ENCODE data around the gene STRA6.

STRA6 gene

DNA sequence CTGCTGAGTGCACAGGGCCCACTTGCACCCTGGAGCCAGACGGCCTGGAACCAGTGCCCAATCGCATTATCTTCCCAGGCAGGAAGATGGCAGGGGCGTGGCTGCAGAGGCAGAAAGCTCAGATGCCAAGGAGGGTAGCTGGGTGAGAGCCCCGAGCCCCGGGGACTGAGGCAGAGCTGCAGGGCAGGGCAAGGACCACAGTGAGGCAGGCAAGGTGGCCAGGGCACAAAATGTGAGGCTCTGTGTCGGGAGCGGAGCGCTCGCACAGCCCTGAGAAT is 31.9 kb upstream of the STRA6 start:
- TF ChIP-seq, protein P1, sequence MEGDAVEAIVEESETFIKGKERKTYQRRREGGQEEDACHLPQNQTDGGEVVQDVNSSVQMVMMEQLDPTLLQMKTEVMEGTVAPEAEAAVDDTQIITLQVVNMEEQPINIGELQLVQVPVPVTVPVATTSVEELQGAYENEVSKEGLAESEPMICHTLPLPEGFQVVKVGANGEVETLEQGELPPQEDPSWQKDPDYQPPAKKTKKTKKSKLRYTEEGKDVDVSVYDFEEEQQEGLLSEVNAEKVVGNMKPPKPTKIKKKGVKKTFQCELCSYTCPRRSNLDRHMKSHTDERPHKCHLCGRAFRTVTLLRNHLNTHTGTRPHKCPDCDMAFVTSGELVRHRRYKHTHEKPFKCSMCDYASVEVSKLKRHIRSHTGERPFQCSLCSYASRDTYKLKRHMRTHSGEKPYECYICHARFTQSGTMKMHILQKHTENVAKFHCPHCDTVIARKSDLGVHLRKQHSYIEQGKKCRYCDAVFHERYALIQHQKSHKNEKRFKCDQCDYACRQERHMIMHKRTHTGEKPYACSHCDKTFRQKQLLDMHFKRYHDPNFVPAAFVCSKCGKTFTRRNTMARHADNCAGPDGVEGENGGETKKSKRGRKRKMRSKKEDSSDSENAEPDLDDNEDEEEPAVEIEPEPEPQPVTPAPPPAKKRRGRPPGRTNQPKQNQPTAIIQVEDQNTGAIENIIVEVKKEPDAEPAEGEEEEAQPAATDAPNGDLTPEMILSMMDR (IDR thresholded peaks at IDR 0.05; ENCODE audit: low read depth, low read length): no peak
- H3K4me3 ChIP-seq (replicated peaks in 1 of 2; ENCODE audit: low read depth in 2 of 2, low read length in 2 of 2): no peak overlapping the region
- DNase-seq (ENCODE audit: low read depth in 2 of 2): no peak

DNA sequence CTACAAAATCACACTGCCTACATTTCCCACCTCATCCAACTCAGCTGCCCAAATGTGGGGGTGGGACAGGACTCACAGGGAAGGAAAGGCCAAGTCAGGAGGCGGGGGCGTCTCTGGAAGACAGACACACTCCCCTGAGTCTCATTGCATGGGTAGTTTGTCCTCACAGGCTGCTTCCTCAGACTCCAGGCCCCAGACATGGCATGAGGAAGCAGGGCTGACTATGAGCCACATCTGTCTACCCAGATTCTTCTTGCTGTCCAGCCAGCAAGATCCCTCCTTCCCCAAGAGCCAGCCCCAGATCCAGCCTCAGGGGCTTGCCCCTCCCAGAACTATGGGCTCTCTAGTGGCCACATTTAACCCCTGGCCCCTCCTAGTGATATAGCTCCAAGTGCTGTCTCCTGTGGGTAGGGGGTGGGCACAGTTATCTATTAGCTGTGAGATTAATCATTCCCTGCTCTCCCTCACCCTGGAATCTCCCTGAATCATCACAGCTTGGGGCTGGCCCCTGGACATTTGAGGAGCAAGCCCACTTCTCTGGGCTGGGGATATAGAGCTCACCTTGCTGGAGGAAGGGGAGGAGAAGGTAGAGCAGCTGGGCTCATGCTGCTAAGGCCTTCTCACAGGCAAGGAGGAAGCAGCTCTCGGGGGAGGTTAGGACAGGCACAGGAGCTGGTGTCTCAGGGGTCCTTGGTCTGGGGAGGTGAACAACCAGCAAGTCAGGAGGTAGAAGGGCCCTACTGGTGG is 31.4 kb upstream of the STRA6 start:
- H3K4me3 ChIP-seq (replicated peaks in 1 of 2; ENCODE audit: low read depth in 2 of 2, low read length in 2 of 2): no peak overlapping the region
- TF ChIP-seq, protein P1 (IDR thresholded peaks at IDR 0.05; ENCODE audit: low read depth, low read length): no peak
- no peak for DNase-seq (ENCODE audit: low read depth in 2 of 2)

- H3K4me3 ChIP-seq (replicated peaks in 1 of 2; ENCODE audit: low read depth in 2 of 2, low read length in 2 of 2): no peak overlapping the region
- TF ChIP-seq, protein P1 (IDR thresholded peaks at IDR 0.05; ENCODE audit: low read depth, low read length): no peak
- no peak for DNase-seq (ENCODE audit: low read depth in 2 of 2)
Measured at GRCh38 chr15:74233373-74233772, 30.8 kb upstream of the STRA6 start.

DNA sequence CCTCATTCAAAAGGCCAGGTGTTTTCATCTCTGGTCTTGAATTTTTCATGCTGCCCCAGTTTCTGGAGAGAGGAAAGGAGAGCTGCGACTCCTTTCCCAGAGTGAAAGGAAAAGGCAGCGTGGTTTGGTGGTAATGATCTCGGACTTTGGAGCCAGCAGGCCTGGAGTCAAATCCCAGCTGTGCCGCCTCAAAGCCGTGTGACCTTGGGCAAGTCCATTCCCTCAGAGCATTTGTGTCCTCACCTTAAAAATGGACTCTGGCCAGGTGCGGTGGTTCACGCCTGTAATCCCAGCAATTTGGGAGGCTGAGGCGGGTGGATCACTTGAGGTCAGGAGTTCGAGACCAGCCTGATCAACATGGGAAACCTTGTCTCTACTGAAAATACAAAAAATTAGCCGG is 28.9 kb upstream of the STRA6 start:
- DNase-seq (ENCODE audit: low read depth in 2 of 2): no peak
- no peak overlapping the region for H3K4me3 ChIP-seq (replicated peaks in 1 of 2; ENCODE audit: low read depth in 2 of 2, low read length in 2 of 2)
- TF ChIP-seq, protein P1 (IDR thresholded peaks at IDR 0.05; ENCODE audit: low read depth, low read length): no peak

GRCh38 chr15:74229686-74230085 is 27.1 kb upstream of the STRA6 start:
- no peak for DNase-seq (ENCODE audit: low read depth in 2 of 2)
- no peak overlapping the region for H3K4me3 ChIP-seq (replicated peaks in 1 of 2; ENCODE audit: low read depth in 2 of 2, low read length in 2 of 2)
- TF ChIP-seq, protein P1 (IDR thresholded peaks at IDR 0.05; ENCODE audit: low read depth, low read length): no peak

DNA sequence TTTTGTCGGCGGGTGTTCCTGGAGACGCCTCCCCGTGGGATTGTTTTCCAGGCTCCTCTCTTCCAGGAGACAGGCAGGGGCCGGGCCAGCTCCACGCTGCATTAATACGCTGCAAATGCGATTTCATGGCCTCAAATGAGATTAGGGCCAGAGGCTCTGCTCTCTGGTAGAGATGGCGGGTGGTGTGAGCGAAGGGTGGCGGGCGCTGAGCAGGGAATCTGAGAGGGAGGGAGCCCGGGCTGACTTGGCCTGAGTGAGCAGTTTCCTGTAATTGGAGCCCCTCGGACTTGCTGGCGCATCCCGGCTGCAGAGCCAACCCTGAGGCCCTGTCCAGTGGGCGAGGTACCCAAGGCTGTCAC is 26.1 kb upstream of the STRA6 start:
- no peak overlapping the region for H3K4me3 ChIP-seq (replicated peaks in 1 of 2; ENCODE audit: low read depth in 2 of 2, low read length in 2 of 2)
- DNase-seq (ENCODE audit: low read depth in 2 of 2): peak in 1 of 2 donors; percentile 62
- TF ChIP-seq, protein P1 (IDR thresholded peaks at IDR 0.05; ENCODE audit: low read depth, low read length): no peak

All from cardiac fibroblast (primary cell).